Measurements from ENCODE around the gene SMKR1. TPM values are rescaled to one million over a fixed set of nuclear protein-coding genes. Genes with fewer than 3 reads are reported as not detected.

The SMKR1 gene
- not detected for polyA plus RNA-seq (2013, experiment 1 of 2)
- polyA plus RNA-seq (2013, experiment 2 of 2) = 0.07 TPM

GRCh38 chr7:129501760-129502707 lies at the start of gene SMKR1:
SMKR1 (plus strand) TSS chr7:129502531; CDS start chr7:129502825, 294 bp downstream.
- peak; percentile 70 for DNase-seq
- Histone ChIP-seq H3K27me3 (ENCODE audit: control insufficient read depth in 1 of 2, insufficient read depth in 1 of 2, low read length in 2 of 2) (peaks cover 0 to 8% of the 10 kb centered on the region in 2 experiments), H2BK120ac (ENCODE audit: low read depth, low read length) (no peak within 1 kb of the TSS), H2BK15ac (ENCODE audit: low read depth, poor library complexity, severe bottlenecking) (no peak within 1 kb of the TSS), H2AK5ac (ENCODE audit: low read length, severe bottlenecking) (no peak within 1 kb of the TSS), H3K4me1 (ENCODE audit: control insufficient read depth, insufficient read depth, low read depth, low read length) (peaks cover 15% of the 10 kb centered on the region), H3K9me3 (ENCODE audit: control insufficient read depth, low read length) (no peaks in the 10 kb centered on the region), H2BK12ac (ENCODE audit: low read length in 2 of 2) (no peak within 1 kb of the TSS), H3K36me3 (ENCODE audit: control insufficient read depth in 1 of 2, insufficient read depth in 2 of 2, low read depth in 1 of 2, low read length in 2 of 2) (no peaks in the 10 kb centered on the region), H3K4ac (ENCODE audit: low read depth in 1 of 2, low read length in 2 of 2) (no peak within 1 kb of the TSS), H2AFZ (ENCODE audit: low read depth, low read length) (peak within 1 kb of the TSS; percentile 86), H4K8ac (ENCODE audit: low read length) (no peak within 1 kb of the TSS), H3K4me2 (ENCODE audit: low read length, poor library complexity, severe bottlenecking) (peak within 1 kb of the TSS; percentile 99), H3K4me3 (ENCODE audit: insufficient read depth in 1 of 2, low read depth in 1 of 2, low read length in 2 of 2) (peak within 1 kb of the TSS; percentile 69 to 80), H2BK5ac (ENCODE audit: low read depth, low read length, poor library complexity, severe bottlenecking) (no peak within 1 kb of the TSS), H3K9ac (ENCODE audit: low read length) (peak within 1 kb of the TSS; percentile 81), H3K79me1 (replicated peaks; ENCODE audit: low read length, poor library complexity, severe bottlenecking) (no peaks in the 10 kb centered on the region), H3K27ac (ENCODE audit: low read length, poor library complexity, severe bottlenecking) (no peak within 1 kb of the TSS), H3K14ac (ENCODE audit: low read length in 2 of 2) (no peak within 1 kb of the TSS), H3K18ac (ENCODE audit: low read depth in 1 of 2, low read length in 2 of 2) (peak within 1 kb of the TSS in 1 of 2 experiments; percentile 38), H3K23ac (ENCODE audit: low read length in 2 of 2) (peak within 1 kb of the TSS in 1 of 2 experiments; percentile 26), H4K91ac (ENCODE audit: low read length) (no peak within 1 kb of the TSS)
- 8% methylated on average over 49 of the region's 89 CpGs for WGBS

GRCh38 chr7:129452589-129453231 lies 49.6 kb upstream of the SMKR1 start:
- H2BK15ac ChIP-seq (ENCODE audit: low read depth, poor library complexity, severe bottlenecking) = no peak overlapping the region
- no peak overlapping the region for H3K18ac ChIP-seq (ENCODE audit: low read depth in 1 of 2, low read length in 2 of 2)
- 91% methylated on average over 2 of the region's 2 CpGs for WGBS
- no peak overlapping the region for H2BK120ac ChIP-seq (ENCODE audit: low read depth, low read length)
- H2AK5ac ChIP-seq (ENCODE audit: low read length, severe bottlenecking) = no peak overlapping the region
- no peak overlapping the region for H3K14ac ChIP-seq (ENCODE audit: low read length in 2 of 2)
- no peaks in the 10 kb centered on the region for H3K4me1 ChIP-seq (ENCODE audit: control insufficient read depth, insufficient read depth, low read depth, low read length)
- no peaks in the 10 kb centered on the region for H3K27me3 ChIP-seq (ENCODE audit: control insufficient read depth in 1 of 2, insufficient read depth in 1 of 2, low read length in 2 of 2)
- H3K23ac ChIP-seq (ENCODE audit: low read length in 2 of 2) = no peak overlapping the region
- no peak for DNase-seq
- no peak overlapping the region for H3K4ac ChIP-seq (ENCODE audit: low read depth in 1 of 2, low read length in 2 of 2)
- H2BK5ac ChIP-seq (ENCODE audit: low read depth, low read length, poor library complexity, severe bottlenecking) = no peak overlapping the region
- H2AFZ ChIP-seq (ENCODE audit: low read depth, low read length) = no peak overlapping the region
- no peak overlapping the region for H4K91ac ChIP-seq (ENCODE audit: low read length)
- no peak overlapping the region for H3K4me2 ChIP-seq (ENCODE audit: low read length, poor library complexity, severe bottlenecking)
- no peaks in the 10 kb centered on the region for H3K79me1 ChIP-seq (replicated peaks; ENCODE audit: low read length, poor library complexity, severe bottlenecking)
- H3K36me3 ChIP-seq (ENCODE audit: control insufficient read depth in 1 of 2, insufficient read depth in 2 of 2, low read depth in 1 of 2, low read length in 2 of 2) = peaks cover 2 to 27% of the 10 kb centered on the region in 2 experiments
- no peak overlapping the region for H3K27ac ChIP-seq (ENCODE audit: low read length, poor library complexity, severe bottlenecking)
- H3K9me3 ChIP-seq (ENCODE audit: control insufficient read depth, low read length) = peaks cover 18% of the 10 kb centered on the region
- no peak overlapping the region for H4K8ac ChIP-seq (ENCODE audit: low read length)
- H3K9ac ChIP-seq (ENCODE audit: low read length) = no peak overlapping the region
- no peak overlapping the region for H3K4me3 ChIP-seq (ENCODE audit: insufficient read depth in 1 of 2, low read depth in 1 of 2, low read length in 2 of 2)
- H2BK12ac ChIP-seq (ENCODE audit: low read length in 2 of 2) = no peak overlapping the region

DNA sequence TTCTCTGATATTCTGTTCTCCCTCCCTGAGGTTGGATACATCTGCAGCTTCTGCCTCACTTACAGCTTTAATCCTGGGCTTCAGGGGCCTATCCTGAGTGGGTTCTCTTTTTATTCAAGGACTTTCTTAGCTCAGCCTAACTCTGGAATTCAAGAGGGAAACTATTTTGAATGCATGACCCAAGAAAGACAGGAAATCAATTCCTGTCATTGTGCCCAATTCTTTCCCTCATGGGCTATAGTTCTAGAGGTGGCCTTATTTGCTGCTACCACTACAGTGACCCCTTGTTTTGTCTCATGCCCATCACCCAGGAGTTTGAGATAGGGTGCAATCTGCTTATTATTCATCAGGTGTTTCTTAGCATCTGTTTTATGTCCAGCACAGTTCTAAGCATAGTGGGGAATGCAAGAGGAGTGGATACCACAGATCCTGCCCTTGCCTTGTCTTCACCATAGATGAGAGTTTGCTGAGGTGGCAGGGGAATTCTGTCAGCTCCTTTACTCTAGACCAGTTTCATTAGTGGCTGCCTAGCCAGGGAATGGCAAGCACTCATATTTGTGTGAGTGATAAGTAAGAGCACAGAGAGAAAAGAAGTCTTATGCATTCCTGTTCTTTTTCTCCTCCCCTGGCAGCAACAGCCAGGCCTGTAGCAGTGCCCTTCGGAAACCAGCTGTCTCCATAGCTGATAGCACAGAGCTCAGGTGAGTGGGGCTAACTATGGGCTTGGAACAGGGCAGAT lies 48.7 kb upstream of the SMKR1 start:
- Histone ChIP-seq H3K4me2 (ENCODE audit: low read length, poor library complexity, severe bottlenecking) (no peak overlapping the region), H3K27ac (ENCODE audit: low read length, poor library complexity, severe bottlenecking) (no peak overlapping the region), H2AK5ac (ENCODE audit: low read length, severe bottlenecking) (no peak overlapping the region), H3K36me3 (ENCODE audit: control insufficient read depth in 1 of 2, insufficient read depth in 2 of 2, low read depth in 1 of 2, low read length in 2 of 2) (peaks cover 2 to 36% of the 10 kb centered on the region in 2 experiments), H2AFZ (ENCODE audit: low read depth, low read length) (no peak overlapping the region), H2BK120ac (ENCODE audit: low read depth, low read length) (no peak overlapping the region), H3K23ac (ENCODE audit: low read length in 2 of 2) (no peak overlapping the region), H3K9me3 (ENCODE audit: control insufficient read depth, low read length) (peaks cover 9% of the 10 kb centered on the region), H3K27me3 (ENCODE audit: control insufficient read depth in 1 of 2, insufficient read depth in 1 of 2, low read length in 2 of 2) (no peaks in the 10 kb centered on the region), H3K4me1 (ENCODE audit: control insufficient read depth, insufficient read depth, low read depth, low read length) (no peaks in the 10 kb centered on the region), H3K79me1 (replicated peaks; ENCODE audit: low read length, poor library complexity, severe bottlenecking) (no peaks in the 10 kb centered on the region), H3K18ac (ENCODE audit: low read depth in 1 of 2, low read length in 2 of 2) (no peak overlapping the region), H3K14ac (ENCODE audit: low read length in 2 of 2) (no peak overlapping the region), H4K8ac (ENCODE audit: low read length) (no peak overlapping the region), H4K91ac (ENCODE audit: low read length) (no peak overlapping the region), H2BK15ac (ENCODE audit: low read depth, poor library complexity, severe bottlenecking) (no peak overlapping the region), H2BK5ac (ENCODE audit: low read depth, low read length, poor library complexity, severe bottlenecking) (no peak overlapping the region), H3K4ac (ENCODE audit: low read depth in 1 of 2, low read length in 2 of 2) (no peak overlapping the region), H2BK12ac (ENCODE audit: low read length in 2 of 2) (no peak overlapping the region), H3K9ac (ENCODE audit: low read length) (no peak overlapping the region), H3K4me3 (ENCODE audit: insufficient read depth in 1 of 2, low read depth in 1 of 2, low read length in 2 of 2) (no peak overlapping the region)
- WGBS = 89% methylated on average over 1 of the region's 1 CpG
- no peak for DNase-seq

GRCh38 chr7:129454249-129454551 lies 48.1 kb upstream of the SMKR1 start:
- no peak overlapping the region for H3K4me3 ChIP-seq (ENCODE audit: insufficient read depth in 1 of 2, low read depth in 1 of 2, low read length in 2 of 2)
- no peak overlapping the region for H2AK5ac ChIP-seq (ENCODE audit: low read length, severe bottlenecking)
- no peak overlapping the region for H2BK5ac ChIP-seq (ENCODE audit: low read depth, low read length, poor library complexity, severe bottlenecking)
- no peak overlapping the region for H3K14ac ChIP-seq (ENCODE audit: low read length in 2 of 2)
- H3K18ac ChIP-seq (ENCODE audit: low read depth in 1 of 2, low read length in 2 of 2) = no peak overlapping the region
- no peak overlapping the region for H2BK12ac ChIP-seq (ENCODE audit: low read length in 2 of 2)
- no peaks in the 10 kb centered on the region for H3K27me3 ChIP-seq (ENCODE audit: control insufficient read depth in 1 of 2, insufficient read depth in 1 of 2, low read length in 2 of 2)
- H4K91ac ChIP-seq (ENCODE audit: low read length) = no peak overlapping the region
- H3K79me1 ChIP-seq (replicated peaks; ENCODE audit: low read length, poor library complexity, severe bottlenecking) = no peaks in the 10 kb centered on the region
- H3K36me3 ChIP-seq (ENCODE audit: control insufficient read depth in 1 of 2, insufficient read depth in 2 of 2, low read depth in 1 of 2, low read length in 2 of 2) = peaks cover 2 to 39% of the 10 kb centered on the region in 2 experiments
- H2BK120ac ChIP-seq (ENCODE audit: low read depth, low read length) = no peak overlapping the region
- peaks cover 3% of the 10 kb centered on the region for H3K9me3 ChIP-seq (ENCODE audit: control insufficient read depth, low read length)
- no peaks in the 10 kb centered on the region for H3K4me1 ChIP-seq (ENCODE audit: control insufficient read depth, insufficient read depth, low read depth, low read length)
- no peak overlapping the region for H2BK15ac ChIP-seq (ENCODE audit: low read depth, poor library complexity, severe bottlenecking)
- no peak overlapping the region for H3K27ac ChIP-seq (ENCODE audit: low read length, poor library complexity, severe bottlenecking)
- no peak overlapping the region for H2AFZ ChIP-seq (ENCODE audit: low read depth, low read length)
- no peak overlapping the region for H3K9ac ChIP-seq (ENCODE audit: low read length)
- DNase-seq = no peak
- no peak overlapping the region for H4K8ac ChIP-seq (ENCODE audit: low read length)
- no peak overlapping the region for H3K4ac ChIP-seq (ENCODE audit: low read depth in 1 of 2, low read length in 2 of 2)
- no peak overlapping the region for H3K23ac ChIP-seq (ENCODE audit: low read length in 2 of 2)
- 74% methylated on average over 4 of the region's 4 CpGs for WGBS
- H3K4me2 ChIP-seq (ENCODE audit: low read length, poor library complexity, severe bottlenecking) = no peak overlapping the region

Measured in mesenchymal stem cell (in vitro differentiated cells and primary cell).